SK-N-SH treated with all-trans-retinoic acid at 6 μM for 48 hours (cell line): ENCODE measurements around the gene MKI67.

ENCODE experiments used
- ARNTL ChIP-seq: fragments of 450-650 bp; formaldehyde crosslinking; IDR thresholded peaks from 2 replicates; pipeline ENCODE4 v1.5.0; 2020; ENCODE audit warnings: low read depth, mild to moderate bottlenecking, moderate library complexity, borderline replicate concordance
- ESRRG ChIP-seq: fragments of 250-450 bp; sonication (Bioruptor Pico); IDR thresholded peaks from 2 replicates; pipeline ENCODE4 v1.6.1; 2021; ENCODE audit warnings: mild to moderate bottlenecking
- OSR1 ChIP-seq: fragments of 250-450 bp; sonication (Bioruptor Pico); IDR thresholded peaks from 2 replicates; pipeline ENCODE4 v1.8.0; 2022; ENCODE audit warnings: moderate library complexity, mild to moderate bottlenecking, inconsistent platforms
- RARB ChIP-seq: fragments of 250-450 bp; sonication (Bioruptor Pico); IDR thresholded peaks from 2 replicates; pipeline ENCODE4 v1.8.0; 2021; ENCODE audit warnings: mild to moderate bottlenecking, moderate library complexity
- TCF4 ChIP-seq: fragments of 250-450 bp; sonication (Bioruptor Pico); IDR thresholded peaks from 2 replicates; pipeline ENCODE4 v1.8.0; 2021; ENCODE audit warnings: mild to moderate bottlenecking, moderate library complexity, borderline replicate concordance
- ZC3H10 ChIP-seq: fragments of 250-450 bp; sonication (Bioruptor Pico); IDR thresholded peaks from 2 replicates; pipeline ENCODE4 v1.5.1; 2021; ENCODE audit warnings: mild to moderate bottlenecking, moderate library complexity

DNA sequence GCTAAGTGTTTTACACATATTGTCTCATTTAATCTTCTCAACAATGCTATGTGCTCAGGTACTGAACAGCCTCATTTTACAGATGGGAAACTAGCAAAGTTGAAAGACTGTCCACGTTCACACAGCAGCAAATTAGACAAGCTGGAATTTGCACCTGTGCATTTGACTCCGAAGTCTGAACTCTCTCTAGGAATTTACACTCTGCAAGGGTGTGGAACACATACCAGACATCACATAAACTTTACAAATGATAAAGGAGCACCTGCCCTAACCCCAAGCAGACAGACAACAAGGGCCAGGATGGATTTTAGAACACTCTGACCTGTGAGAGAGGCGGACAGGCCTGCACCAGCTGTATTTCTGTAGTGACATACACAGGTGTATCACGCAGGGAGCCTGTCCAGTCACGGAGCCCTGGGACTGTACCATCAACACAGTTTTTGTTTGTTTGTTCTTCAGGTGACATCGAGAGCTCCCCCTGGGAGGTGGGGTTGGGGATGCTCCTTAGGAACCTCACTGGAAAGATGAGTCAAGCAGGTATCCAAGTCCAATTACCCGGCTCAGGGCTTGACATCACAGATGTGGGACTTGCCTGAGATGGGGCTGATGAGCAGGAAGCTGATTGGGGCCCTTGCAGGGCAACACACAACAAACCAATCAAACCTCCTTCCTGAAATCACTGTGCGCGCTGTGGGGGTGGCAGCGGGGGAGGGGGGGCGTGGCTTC, 31.0 kb downstream of the MKI67 start:
- TF ChIP-seq ARNTL (CRISPR knock-in tag) (no peak), OSR1 (CRISPR knock-in tag) (no peak), RARB (CRISPR knock-in tag) (no peak), TCF4 (CRISPR knock-in tag) (no peak), ESRRG (no peak), ZC3H10 (CRISPR knock-in tag) (no peak)
